EL (cell line): Measurements from ENCODE around the gene EPHX1.
"Not testable (repeated sequence)": the region's sequence is repeated elsewhere in the genome, so short reads cannot be mapped to it uniquely, and the experiment has no call there.

Source experiments
- DNase-seq: peaks from one replicate; pipeline ENCODE4 v3.0.0-alpha.2; 2016

Gene EPHX1

DNA sequence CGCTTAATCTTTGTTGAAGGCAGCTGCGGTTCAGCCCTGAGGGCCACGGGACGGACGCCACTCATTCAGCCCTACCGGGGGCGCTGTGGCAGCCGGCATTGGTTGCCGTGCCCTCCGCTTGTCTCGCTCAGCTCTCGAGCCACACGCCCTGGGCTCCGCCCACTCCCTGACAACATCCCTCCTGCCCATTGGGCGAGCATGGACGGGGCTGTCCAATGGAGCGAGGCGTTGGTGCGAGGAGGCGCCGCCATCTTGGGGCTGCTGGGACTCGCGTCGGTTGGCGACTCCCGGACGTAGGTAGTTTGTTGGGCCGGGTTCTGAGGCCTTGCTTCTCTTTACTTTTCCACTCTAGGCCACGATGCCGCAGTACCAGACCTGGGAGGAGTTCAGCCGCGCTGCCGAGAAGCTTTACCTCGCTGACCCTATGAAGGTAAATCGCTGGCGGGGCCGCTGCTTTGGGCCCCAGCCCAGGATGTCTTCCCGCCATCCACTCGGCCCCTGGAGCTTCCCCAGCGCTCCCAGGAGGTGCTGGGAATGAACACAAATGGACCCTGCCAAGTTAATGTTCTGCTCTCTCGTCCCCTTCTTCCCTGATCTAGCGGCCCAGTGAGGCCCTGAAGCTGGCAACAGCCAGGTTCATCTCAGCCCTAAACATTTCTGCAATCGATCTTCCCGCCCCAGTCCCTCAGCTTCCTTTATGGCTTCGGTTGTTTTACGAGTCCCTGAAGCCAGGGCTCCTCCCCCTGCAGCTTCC lies 32.2 kb upstream of the EPHX1 start, which contains the start of gene SRP9:
Gene SRP9, plus strand, starts transcription at position 244 of the 754 bp plus-strand sequence. Its CDS starts 115 bp downstream, at position 359.
- DNase-seq, result peak; percentile 99

GRCh38 chr1:225778337-225778669 lies 31.6 kb upstream of the EPHX1 start:
- DNase-seq, result no peak

- not testable (repeated sequence) for DNase-seq
These were observed 30.8 kb upstream of the EPHX1 start for GRCh38 chr1:225779165-225779564.

- DNase-seq, result no peak
These were observed 29.8 kb upstream of the EPHX1 start for GRCh38 chr1:225780134-225780533.

DNA sequence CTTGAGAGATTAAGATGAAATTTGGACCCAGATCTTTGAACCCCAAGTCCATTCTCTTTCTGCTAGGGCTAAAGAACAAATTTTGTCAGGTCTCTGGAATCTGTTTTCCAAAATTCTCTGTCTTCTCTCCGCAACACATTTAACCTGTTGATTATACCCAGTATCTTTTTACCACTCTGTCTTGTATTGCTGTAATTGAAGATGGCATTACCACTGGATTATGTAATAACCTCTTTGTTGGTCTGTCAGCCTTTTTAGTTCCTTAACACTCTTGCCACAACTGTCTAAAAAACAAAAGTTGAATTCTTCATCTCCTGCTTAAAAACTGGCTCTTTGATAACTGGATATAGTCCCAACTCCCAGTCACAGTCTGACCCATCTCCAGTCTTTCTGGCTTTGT lies 29.3 kb upstream of the EPHX1 start:
- no peak for DNase-seq

GRCh38 chr1:225789142-225789541 lies 20.8 kb upstream of the EPHX1 start:
- not testable (repeated sequence) for DNase-seq

DNA sequence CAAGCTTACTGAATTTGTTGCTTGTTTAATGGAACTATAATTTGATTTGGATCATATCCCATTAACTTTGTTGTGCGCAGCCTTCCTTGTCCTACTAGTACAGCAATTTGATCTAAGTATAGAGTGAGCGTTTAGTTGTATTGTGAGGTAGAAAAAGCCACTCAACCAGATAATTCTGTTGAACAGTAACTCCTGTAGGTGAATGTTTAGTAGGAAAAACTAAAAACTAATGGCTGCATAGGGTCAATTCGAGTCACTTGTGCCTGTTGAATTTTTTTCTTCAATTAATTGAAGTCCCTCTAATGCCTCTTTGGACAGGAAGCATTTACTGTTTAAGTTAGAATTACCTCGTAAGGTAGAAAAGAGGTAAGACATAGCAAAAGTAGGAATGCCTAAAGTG lies 15.0 kb upstream of the EPHX1 start:
- no peak for DNase-seq

DNA sequence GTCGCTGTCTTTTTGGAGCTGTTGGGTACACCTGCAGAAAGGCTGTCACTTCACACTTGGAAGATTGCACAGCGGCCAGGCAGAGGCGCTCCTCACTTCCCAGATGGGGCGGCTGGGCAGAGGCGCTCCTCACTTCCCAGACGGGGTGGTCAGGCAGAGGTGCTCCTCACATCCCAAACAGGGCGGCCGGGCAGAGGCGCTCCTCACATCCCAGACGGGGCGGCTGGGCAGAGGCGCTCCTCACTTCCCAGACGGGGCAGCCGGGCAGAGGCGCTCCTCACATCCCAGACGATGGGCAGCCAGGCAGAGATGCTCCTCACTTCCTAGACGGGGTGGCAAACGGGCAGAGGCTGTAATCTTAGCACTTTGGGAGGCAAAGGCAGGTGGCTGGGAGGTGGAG lies 13.8 kb upstream of the EPHX1 start:
- not testable (repeated sequence) for DNase-seq

- not testable (repeated sequence) for DNase-seq
These were observed 8.8 kb upstream of the EPHX1 start for GRCh38 chr1:225801146-225801545.

GRCh38 chr1:225806249-225806648 lies 3.7 kb upstream of the EPHX1 start:
- no peak for DNase-seq

DNA sequence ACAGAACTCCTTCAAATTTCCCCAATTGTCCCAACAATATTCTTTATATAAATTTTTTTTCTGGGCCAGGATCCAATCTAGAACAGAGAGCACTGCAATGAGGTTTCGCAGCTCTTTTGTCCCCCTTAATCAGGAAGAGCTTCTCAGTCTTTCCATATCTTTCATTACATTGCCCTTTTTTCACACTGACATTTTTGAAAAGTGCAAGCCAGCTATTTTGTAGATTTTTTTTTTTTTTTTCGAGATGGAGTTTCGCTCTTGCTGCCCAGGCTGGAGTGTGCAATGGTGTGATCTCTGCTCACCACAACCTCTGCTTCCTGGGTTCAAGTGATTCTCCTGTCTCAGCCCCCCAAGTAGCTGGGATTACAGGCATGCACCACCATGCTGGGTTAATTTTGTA lies 3.2 kb upstream of the EPHX1 start:
- DNase-seq, result not testable (repeated sequence)

- no peak for DNase-seq
These were observed 1.8 kb upstream of the EPHX1 start for GRCh38 chr1:225808136-225808535.

DNA sequence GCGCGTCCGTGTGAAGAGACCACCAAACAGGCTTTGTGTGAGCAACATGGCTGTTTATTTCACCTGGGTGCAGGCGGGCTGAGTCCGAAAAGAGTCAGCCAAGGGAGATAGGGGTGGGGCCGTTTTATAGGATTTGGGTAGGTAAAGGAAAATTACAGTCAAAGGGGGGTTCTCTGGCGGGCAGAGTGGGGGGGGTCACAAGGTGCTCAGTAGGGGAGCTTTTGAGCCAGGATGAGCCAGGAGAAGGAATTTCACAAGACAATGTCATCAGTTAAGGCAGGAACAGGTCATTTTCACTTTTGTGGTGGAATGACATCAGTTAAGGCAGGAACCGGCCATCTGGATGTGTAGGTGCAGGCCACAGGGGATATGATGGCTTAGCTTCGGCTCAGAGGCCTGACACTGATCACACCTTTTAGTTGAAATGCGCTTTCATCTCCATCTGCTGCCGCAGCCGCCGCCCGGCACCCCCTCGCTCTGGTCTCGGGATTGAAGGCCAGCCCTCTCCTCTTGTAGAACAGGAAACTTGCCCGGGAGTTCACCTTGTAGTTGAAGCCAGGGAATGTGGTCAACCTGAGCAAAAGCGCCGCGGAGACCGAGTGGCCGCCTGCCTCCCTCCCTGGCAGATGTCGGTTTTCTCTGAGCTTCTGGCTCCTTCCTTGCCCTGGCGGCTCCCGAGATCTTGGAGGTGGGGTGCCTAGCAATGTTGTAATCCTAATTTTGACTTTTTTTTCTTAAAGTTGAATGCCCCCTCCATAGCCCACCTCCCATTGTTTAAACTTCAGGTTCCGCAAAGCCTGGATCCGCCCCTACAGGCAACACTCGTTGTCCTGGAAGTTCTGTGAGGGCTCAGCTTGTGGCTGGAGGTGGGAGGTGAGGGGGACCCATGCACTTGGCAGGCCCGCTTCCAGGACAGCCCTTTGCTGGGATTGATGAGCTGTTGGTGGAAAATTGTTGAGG lies 935 bp downstream of the EPHX1 start:
- not testable (repeated sequence) for DNase-seq

GRCh38 chr1:225811622-225812487 lies 1.9 kb downstream of the EPHX1 start:
- no peak for DNase-seq

GRCh38 chr1:225812488-225813213 lies 2.7 kb downstream of the EPHX1 start:
- DNase-seq, result no peak

- DNase-seq, result no peak
These were observed 3.5 kb downstream of the EPHX1 start for GRCh38 chr1:225813214-225813964.

DNA sequence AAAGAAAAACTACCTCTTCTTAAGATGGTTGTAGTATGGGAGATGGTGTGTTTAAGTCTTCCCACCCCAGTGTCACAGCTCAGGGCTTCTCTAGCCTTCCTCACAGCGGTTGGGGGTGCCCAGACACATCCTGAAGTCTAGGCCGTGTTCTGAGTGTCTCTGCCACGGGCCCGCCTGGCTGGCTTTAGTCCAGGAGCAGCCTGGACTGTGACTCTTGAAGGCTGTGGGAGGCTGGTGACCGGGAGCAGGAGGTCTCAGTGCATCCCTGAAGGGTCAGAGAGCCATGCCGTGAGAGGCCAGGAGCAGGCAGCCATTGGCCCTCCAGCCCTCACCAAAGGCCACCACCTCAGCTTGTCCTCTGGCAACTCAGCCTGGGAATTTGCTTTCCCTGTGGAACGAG lies 4.5 kb downstream of the EPHX1 start:
- no peak for DNase-seq

GRCh38 chr1:225815090-225815489 lies 5.2 kb downstream of the EPHX1 start:
- not testable (repeated sequence) for DNase-seq

GRCh38 chr1:225815526-225816178 lies 5.7 kb downstream of the EPHX1 start:
- DNase-seq, result no peak

- DNase-seq, result no peak
These were observed 7.0 kb downstream of the EPHX1 start for GRCh38 chr1:225816643-225817538.
